ENCODE data around the gene MCF2L. TPM values are rescaled to one million over a fixed set of nuclear protein-coding genes. Genes with fewer than 3 reads are reported as not detected.
A peak's percentile ranks its signal among the peaks of the same experiment; 100 is the strongest.

Gene MCF2L
- total RNA-seq, 2 donors from 2014 or later, result 48.0 to 49.9 TPM

- Histone ChIP-seq H3K27me3 (ENCODE audit: control insufficient read depth, insufficient read depth, low read length, poor library complexity, severe bottlenecking) (no peaks in the 10 kb centered on the region), H3K27ac (ENCODE audit: low read depth, low read length) (no peak overlapping the region), H3K4me1 (ENCODE audit: control insufficient read depth, insufficient read depth, low read length) (no peaks in the 10 kb centered on the region), H3K36me3 (ENCODE audit: control insufficient read depth, insufficient read depth, low read length) (no peaks in the 10 kb centered on the region), H3K9ac (ENCODE audit: extremely low read depth, low read length, poor library complexity, severe bottlenecking) (no peak overlapping the region), H3K4me3 (ENCODE audit: low read length) (no peak overlapping the region), H3K9me3 (ENCODE audit: control insufficient read depth, low read length) (peaks cover 3% of the 10 kb centered on the region)
- 93 to 95% methylated on average over 14 to 16 of the region's 16 CpGs for WGBS, 2 experiments (ENCODE audit: insufficient coverage in 1 of 2, insufficient read length in 1 of 2)
- peak; percentile 33 for DNase-seq
- peaks cover 3% of the 10 kb centered on the region for H3K9me3 Mint-ChIP-seq
- H3K4me1 Mint-ChIP-seq, result no peaks in the 10 kb centered on the region
- H3K36me3 Mint-ChIP-seq (ENCODE audit: low read depth), result peaks cover 12% of the 10 kb centered on the region
- no peak overlapping the region for H3K4me3 Mint-ChIP-seq
- no peak overlapping the region for H3K27ac Mint-ChIP-seq
- H3K27me3 Mint-ChIP-seq (ENCODE audit: insufficient read depth), result no peaks in the 10 kb centered on the region
- no peak for TF ChIP-seq CTCF (conservative IDR thresholded peaks at IDR 0.05)
Observed at GRCh38 chr13:113138792-113139551, 170.0 kb downstream of the MCF2L start.

- no peaks in the 10 kb centered on the region for H3K9me3 Mint-ChIP-seq
- Histone ChIP-seq H3K36me3 (ENCODE audit: control insufficient read depth, insufficient read depth, low read length) (no peaks in the 10 kb centered on the region), H3K9me3 (ENCODE audit: control insufficient read depth, low read length) (no peaks in the 10 kb centered on the region), H3K4me1 (ENCODE audit: control insufficient read depth, insufficient read depth, low read length) (no peaks in the 10 kb centered on the region), H3K4me3 (ENCODE audit: low read length) (no peak overlapping the region), H3K9ac (ENCODE audit: extremely low read depth, low read length, poor library complexity, severe bottlenecking) (no peak overlapping the region), H3K27me3 (ENCODE audit: control insufficient read depth, insufficient read depth, low read length, poor library complexity, severe bottlenecking) (no peaks in the 10 kb centered on the region), H3K27ac (ENCODE audit: low read depth, low read length) (no peak overlapping the region)
- no peak for TF ChIP-seq CTCF (conservative IDR thresholded peaks at IDR 0.05)
- H3K27me3 Mint-ChIP-seq (ENCODE audit: insufficient read depth), result no peaks in the 10 kb centered on the region
- DNase-seq, result no peak
- H3K4me1 Mint-ChIP-seq, result no peaks in the 10 kb centered on the region
- peaks cover 12% of the 10 kb centered on the region for H3K36me3 Mint-ChIP-seq (ENCODE audit: low read depth)
- H3K4me3 Mint-ChIP-seq, result no peak overlapping the region
- WGBS, 2 experiments (ENCODE audit: insufficient coverage in 1 of 2, insufficient read length in 1 of 2), result 91 to 93% methylated on average over 4 to 5 of the region's 5 CpGs
- H3K27ac Mint-ChIP-seq, result no peak overlapping the region
Observed at GRCh38 chr13:113139577-113139976, 170.6 kb downstream of the MCF2L start.

- Mint-ChIP-seq H3K36me3 (ENCODE audit: low read depth) (peaks cover 19% of the 10 kb centered on the region), H3K9me3 (no peaks in the 10 kb centered on the region), H3K4me3 (no peak overlapping the region), H3K27me3 (ENCODE audit: insufficient read depth) (no peaks in the 10 kb centered on the region), H3K4me1 (no peaks in the 10 kb centered on the region), H3K27ac (no peak overlapping the region)
- Histone ChIP-seq H3K4me3 (ENCODE audit: low read length) (no peak overlapping the region), H3K27me3 (ENCODE audit: control insufficient read depth, insufficient read depth, low read length, poor library complexity, severe bottlenecking) (no peaks in the 10 kb centered on the region), H3K36me3 (ENCODE audit: control insufficient read depth, insufficient read depth, low read length) (no peaks in the 10 kb centered on the region), H3K9ac (ENCODE audit: extremely low read depth, low read length, poor library complexity, severe bottlenecking) (no peak overlapping the region), H3K9me3 (ENCODE audit: control insufficient read depth, low read length) (no peaks in the 10 kb centered on the region), H3K4me1 (ENCODE audit: control insufficient read depth, insufficient read depth, low read length) (no peaks in the 10 kb centered on the region), H3K27ac (ENCODE audit: low read depth, low read length) (no peak overlapping the region)
- 94% methylated on average over 13 to 26 of the region's 26 CpGs for WGBS, 2 experiments (ENCODE audit: insufficient coverage in 1 of 2, insufficient read length in 1 of 2)
- DNase-seq, result peak; percentile 40
- no peak for TF ChIP-seq CTCF (conservative IDR thresholded peaks at IDR 0.05)
Observed at GRCh38 chr13:113140677-113141600, 171.9 kb downstream of the MCF2L start.
